ENCODE measurements around the gene TNKS1BP1.
"Not testable (repeated sequence)": the region's sequence is repeated elsewhere in the genome, so short reads cannot be mapped to it uniquely, and the experiment has no call there.

The TNKS1BP1 gene, protein sequence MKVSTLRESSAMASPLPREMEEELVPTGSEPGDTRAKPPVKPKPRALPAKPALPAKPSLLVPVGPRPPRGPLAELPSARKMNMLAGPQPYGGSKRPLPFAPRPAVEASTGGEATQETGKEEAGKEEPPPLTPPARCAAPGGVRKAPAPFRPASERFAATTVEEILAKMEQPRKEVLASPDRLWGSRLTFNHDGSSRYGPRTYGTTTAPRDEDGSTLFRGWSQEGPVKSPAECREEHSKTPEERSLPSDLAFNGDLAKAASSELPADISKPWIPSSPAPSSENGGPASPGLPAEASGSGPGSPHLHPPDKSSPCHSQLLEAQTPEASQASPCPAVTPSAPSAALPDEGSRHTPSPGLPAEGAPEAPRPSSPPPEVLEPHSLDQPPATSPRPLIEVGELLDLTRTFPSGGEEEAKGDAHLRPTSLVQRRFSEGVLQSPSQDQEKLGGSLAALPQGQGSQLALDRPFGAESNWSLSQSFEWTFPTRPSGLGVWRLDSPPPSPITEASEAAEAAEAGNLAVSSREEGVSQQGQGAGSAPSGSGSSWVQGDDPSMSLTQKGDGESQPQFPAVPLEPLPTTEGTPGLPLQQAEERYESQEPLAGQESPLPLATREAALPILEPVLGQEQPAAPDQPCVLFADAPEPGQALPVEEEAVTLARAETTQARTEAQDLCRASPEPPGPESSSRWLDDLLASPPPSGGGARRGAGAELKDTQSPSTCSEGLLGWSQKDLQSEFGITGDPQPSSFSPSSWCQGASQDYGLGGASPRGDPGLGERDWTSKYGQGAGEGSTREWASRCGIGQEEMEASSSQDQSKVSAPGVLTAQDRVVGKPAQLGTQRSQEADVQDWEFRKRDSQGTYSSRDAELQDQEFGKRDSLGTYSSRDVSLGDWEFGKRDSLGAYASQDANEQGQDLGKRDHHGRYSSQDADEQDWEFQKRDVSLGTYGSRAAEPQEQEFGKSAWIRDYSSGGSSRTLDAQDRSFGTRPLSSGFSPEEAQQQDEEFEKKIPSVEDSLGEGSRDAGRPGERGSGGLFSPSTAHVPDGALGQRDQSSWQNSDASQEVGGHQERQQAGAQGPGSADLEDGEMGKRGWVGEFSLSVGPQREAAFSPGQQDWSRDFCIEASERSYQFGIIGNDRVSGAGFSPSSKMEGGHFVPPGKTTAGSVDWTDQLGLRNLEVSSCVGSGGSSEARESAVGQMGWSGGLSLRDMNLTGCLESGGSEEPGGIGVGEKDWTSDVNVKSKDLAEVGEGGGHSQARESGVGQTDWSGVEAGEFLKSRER (N-terminal part only)

DNA sequence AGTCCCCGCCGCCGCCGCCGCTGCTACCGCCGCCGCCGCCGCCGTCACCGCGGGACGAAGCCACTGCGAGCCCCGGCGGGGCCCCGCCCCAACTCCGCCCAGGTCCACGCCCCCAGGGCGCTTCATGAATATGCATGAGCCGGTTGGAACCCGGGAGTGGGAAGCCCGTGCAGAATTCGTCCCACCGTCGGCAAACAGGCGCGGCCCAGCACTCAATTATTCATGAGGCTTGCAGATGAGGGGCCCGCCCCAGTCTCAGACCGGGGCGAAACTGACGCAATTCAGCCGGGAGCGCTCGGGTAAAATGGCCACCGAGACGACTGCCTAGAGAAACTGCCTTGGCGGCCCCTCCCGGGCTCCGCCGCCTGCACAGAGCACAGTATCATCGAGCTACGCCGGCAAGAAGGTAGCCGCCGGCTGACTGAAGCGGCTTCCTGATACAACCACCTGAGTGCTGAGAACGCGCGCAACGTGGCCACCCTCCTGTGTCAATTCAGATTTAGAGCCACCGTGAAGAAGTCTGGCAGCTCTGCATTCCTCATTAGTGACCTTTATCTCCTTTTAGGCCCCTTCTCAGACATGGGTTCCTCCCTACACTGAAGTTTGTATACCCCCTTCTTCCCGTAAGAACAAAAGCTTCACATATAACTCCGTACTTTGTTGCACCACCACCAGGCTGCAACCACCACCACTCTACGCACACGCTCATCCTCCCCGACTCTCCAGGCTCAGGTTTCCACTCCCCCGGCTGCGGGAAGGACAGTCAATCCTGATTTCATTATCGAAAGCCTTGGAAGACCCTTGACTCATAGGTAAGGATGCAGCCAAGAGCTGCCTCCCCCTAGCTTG, at the start of gene TNKS1BP1:
Gene TNKS1BP1 (minus strand): TSS at position 67 of the 849 bp plus-strand sequence. CDS start 3,067 bp downstream, outside the sequence.
- peak; percentile 97 for DNase-seq (ENCODE audit: low spot score)

DNA sequence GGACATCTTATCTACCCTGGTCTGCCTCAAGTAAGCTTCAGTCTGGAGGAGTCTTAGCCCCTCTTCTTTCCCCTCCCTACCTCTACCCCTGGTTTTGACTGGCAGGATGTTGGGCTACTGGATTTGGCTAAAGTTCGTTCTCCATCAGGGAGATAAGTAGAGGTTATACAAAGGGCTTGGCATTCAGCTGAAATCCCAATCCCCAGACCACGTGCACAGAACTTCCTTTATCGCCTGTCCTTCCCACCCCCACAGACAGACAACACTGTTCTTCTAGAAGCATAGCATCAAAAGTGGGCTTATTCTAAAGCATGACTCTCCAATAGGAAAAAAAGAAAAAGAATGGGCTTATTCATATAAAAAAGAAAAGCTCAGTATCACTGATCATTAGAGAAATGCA, 48.4 kb upstream of the TNKS1BP1 start:
- no peak for DNase-seq (ENCODE audit: low spot score)

DNA sequence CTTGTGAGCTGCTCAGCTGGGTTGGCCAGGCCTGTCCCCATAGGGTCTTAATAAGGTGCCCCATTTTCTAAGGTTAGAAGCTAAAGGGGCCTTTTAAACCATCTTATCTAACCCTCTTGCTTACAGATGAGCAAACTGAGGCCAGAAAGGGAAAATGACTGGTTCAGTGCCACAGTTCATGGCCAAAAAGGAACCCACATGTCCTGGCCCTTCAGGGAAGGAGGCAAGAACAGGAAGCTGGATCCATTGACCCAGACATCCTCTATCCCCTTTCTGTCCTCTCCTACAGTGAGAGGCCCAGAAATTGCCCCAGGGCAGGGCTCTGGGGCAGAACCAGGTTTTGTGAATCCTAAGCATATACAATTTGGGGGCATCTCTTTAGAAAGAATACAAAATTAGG, 46.2 kb upstream of the TNKS1BP1 start:
- no peak for DNase-seq (ENCODE audit: low spot score)

DNA sequence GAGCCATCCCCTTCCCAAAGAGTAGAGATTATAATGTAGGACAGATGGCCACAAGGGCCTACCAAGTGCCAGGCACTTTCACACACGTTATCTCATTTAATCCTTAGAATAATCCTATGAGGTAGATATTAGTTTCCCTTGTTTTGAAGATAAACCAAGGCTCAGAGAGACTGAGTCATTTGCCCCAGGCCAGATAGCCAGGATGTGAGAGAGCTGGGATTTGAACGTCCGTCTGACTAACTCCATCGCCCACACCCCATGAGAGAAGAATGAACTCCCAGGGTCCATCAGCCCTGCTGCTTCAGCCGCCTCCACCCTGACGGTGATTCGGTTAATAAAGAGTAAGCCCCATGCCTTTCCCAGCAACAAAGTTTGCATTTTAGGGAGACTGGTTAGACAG, 45.5 kb upstream of the TNKS1BP1 start:
- DNase-seq (ENCODE audit: low spot score): no peak

DNA sequence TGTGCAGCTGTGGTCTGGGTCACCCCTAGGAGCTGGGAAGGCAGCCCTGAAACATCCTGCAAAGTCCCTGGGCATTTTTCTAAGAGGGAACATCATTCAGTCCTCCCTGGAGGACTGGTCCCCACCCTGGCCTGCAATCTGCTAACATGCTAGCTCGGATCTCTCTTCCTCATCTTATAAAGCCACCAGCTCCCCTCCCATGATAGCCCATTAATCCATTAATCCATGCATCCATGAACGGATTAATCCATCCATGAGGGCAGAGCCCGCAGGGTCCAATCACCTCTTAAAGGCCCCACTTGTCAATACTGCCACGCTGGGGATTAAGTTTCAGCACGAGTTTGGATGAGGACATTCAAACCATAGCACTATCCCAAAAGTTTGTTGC, 44.1 kb upstream of the TNKS1BP1 start:
- DNase-seq (ENCODE audit: low spot score): no peak

DNA sequence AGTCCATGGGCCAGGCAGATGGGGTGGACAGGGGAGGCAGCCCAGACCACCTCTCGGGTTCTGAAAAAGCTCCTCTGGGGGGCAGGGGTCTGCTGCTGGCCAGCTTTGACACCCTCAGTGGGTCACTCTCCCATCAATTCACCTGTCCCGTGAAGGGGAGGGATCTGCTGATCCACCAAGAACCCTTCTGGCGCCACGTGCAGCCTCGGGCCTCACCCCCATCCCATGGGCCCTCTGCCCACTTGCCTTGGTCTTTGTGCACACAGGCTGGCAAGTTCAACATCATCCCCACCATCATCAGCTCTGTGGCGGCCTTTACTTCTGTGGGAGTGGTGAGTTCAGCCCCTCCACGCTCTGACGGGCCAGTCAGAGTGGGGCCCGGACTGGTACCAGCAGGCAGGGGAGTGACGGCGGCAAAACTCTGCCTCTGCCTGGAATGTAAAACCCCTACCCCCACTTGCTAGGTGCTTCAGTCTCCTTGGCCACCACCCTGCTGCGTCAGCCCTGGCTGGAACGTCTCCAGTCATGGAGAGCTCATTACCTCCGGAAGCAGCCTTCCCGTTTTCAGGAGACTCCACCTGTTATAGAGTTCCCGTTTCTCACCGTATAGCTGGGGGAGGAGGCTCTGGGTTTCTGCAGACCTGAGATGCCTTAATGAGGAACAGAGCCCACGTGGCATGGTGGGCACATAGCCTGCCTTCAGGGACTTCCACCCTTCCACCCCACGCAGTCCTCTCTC, 43.5 kb upstream of the TNKS1BP1 start:
- DNase-seq (ENCODE audit: low spot score): no peak

DNA sequence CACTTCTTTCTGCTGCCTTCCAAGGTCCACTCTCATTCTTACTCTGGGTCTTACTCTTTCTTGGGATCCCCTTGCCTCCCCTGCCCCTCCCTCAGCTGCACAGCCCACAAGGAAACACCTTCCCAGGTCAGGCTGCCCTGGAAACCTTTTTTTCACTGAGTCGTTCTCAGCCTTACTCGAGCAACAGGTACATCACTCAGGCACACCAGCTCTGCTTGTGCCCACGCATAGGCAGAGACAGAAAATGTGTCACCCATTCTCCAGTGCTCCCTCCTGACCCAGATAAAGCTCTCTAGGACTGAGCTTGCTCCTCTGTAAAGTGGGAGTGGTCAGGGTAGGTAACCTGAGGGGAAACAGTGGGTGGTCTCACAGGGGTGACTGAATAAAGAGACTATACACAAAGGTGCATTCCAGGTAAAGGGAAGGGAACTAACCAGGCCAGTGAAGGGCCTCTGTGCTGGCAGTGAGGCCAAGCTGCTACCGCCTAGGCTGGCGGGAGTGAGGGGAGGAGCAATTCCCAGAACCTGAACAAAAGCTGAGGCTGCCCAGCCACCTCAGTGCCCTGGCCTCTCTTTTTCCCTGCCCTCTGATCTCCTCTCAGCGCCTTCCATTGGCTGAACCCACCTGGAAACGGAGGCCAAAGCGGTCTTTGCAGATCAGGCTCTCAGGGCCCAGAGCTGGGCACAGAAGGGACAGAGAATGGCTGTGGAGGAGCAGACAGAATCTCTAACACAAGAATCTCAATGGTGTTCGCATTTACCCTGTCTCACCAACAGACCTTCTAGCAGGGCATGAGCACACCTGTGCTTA, 40.3 kb upstream of the TNKS1BP1 start:
- DNase-seq (ENCODE audit: low spot score): no peak

DNA sequence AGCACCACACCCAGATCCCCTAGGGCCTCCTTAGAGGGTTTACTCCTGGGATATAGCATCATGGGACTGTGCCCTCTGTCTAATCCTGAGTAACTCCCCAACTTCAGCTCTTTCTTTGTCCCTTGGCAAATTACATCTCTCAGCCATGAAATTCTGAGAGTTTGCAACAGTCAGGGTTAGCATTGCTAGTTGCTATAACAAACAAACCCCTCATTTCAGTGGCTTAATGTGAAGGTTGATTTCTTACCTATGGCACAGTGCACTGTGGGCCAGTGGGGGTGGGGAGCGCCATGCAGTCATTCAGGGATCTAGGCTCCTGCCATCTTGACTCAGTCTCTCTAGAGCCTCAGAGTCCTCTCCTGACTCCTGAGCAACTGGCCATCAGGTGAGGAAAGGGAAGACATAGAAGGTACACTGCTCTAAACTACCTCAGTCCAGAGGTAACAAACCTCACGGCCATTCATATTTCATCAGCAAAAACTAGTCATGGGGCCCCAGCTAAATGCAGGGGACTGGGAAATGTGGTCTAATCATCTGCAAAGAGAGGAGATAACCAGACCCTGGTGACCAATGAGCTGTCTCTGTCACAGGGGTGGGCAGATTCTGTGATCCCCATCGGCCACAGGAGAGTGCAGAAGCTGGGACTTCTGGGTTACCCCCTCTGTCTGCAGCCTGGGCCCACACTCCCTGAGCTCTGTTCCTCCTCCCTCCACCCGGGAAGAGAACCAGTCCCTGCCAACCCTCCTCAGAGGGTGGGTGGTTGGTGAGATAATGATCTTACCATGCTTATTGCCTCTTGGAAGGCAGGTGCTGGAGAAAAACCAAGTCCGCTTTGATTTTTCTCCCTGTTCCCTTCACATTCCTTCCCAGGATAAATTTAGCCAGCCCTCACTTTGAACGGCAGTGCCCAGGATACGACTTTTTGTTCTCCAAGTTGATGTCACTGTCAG, 38.7 kb upstream of the TNKS1BP1 start:
- DNase-seq (ENCODE audit: low spot score): no peak

DNA sequence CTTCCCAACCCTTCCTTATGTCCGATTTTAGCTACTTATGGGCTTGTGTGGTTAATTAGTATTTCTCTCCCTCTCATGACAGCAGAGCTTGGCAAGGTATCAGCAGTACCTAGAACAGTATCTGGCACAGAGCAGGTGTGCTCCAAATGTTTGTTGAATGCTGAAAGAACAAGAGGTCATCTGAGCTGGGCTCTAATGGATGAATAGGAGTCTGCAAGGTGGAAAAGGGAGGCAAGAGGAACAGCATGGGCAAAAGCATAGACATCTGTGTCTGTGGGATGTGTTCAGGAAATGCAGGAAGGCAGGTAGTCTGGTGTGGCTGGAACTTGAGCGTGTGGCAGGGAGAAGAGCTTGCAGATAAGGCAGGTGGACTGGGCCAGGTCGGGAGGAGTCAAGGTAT, 37.2 kb upstream of the TNKS1BP1 start:
- no peak for DNase-seq (ENCODE audit: low spot score)

DNA sequence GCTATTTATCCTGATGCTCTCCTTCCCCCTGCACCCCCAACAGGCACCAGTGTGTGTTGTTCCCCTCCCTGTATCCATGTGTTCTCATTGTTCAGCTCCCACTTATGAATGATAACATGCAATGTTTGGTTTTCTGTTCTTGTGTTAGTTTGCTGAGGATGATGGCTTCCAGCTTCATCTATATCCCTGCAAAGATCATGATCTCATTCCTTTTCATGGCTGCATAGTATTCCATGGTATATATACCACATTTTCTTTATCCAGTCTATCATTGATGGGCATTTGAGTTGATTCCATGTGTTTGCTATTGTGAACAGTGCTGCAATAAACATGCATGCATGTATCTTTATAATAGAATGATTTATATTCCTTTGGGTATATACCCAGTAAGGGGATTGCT, 36.7 kb upstream of the TNKS1BP1 start:
- not testable (repeated sequence) for DNase-seq (ENCODE audit: low spot score)

DNA sequence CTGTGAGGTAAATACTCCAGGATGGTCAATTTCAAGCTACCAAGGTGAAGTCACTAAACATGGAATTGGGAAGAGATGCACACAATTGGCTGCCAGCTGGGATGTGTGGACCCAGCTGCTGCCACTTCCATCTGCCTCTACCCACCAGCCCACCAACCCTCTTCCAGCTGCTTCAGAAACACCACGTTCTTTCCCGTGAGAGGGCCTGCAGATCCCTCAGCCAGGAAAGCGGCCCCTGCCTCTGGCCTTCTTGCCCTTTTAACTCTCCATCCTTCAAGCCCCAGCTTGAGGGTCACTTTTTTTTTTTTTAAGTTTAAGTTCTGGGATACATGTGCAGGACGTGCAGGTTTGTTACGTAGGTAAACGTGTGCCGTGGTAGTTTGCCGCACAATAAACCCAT, 36.2 kb upstream of the TNKS1BP1 start:
- DNase-seq (ENCODE audit: low spot score): no peak

DNA sequence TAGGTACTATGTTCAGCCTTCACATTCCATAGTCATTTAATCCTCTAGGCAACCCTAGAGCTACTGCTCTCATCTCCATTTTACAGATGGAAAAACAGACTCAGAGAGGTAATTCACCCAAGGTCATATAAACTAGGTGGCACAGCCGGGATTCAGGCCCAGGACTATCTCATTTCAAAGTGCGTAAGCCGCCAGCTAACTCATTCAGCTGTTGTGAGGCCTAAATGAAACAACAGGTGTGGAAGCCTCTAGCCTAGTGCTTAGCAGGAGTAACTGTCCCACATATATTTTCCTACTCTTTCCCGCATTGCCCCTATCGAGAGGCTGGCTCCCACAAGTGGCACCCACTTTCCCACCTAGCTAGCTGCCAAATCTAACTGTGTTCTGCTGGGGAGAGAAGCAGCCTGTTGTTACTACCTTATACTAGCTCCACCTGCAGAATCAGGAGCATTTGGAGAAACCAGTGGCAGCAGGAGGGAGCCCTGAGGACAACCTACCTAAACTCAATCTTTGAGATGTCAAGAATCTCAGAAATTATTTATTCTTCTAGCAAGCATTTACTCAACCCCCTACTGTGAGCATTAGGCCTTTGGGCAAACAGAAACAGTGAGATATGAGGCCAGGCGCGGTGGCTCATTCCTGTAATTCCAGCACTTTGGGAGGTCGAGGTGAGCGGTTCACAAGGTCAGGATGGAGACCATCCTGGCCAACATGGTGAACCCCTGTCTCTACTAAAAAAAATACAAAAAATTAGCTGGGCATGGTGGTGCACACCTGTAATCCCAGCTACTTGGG, 35.3 kb upstream of the TNKS1BP1 start:
- no peak for DNase-seq (ENCODE audit: low spot score)

DNA sequence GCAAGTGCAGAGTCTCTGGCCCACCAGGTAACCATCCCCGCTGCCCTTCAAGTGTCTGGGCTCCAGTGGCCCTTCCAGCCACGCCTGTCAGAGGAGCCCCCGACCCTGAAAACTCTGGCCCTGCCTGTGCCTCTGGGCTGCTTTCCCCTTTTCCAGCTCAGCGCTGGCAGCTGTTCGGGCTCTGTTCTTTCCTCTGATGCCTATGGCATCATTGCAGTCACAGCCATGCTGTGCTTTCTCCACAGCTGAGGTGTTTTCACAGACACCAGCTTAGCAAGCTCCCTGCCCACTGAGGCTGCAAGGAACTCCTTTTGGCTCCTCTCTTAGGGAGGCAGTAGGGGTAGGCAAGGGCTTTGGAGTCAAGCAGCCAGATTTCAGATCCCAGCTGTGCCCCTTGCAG, 34.6 kb upstream of the TNKS1BP1 start:
- no peak for DNase-seq (ENCODE audit: low spot score)

DNA sequence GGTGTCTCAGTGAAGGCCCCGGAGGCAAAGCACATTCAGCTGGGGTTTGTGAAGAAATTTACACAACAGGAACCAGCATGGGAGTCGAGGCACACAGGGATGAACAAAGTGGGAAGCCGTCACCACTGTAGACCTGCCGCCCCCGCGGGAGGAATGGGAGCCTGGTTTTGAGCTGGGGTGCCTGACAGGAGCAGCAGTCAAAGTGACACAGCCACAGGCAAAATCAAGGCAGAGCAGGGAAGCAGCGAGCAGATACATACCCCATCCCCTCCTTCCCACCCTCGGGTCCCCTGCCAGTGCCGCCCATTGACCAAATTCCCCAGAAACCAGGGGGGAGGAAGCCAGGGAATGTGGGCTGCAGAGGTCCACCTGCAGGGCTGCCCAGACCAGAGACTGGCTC, 34.2 kb upstream of the TNKS1BP1 start:
- DNase-seq (ENCODE audit: low spot score): no peak

DNA sequence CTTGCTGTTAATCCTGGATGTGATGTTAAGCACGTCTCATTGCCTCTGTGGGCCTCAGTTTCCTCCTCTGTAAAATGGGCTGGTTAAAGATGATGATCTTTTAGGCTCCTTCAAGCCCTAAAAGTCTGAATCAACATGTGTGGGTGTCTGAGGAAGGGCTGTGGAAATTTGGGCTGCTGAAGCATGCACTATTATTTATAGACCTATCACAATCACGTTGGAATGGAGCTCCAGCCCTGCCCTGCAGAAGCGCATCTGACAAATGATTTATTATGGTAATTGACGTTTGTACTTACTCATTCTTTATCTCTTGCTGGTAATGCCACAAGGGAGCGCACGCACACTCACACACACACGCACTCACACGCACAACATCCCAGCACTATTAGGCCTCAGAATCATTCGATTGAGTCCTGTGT, 33.8 kb upstream of the TNKS1BP1 start:
- DNase-seq (ENCODE audit: low spot score): no peak

DNA sequence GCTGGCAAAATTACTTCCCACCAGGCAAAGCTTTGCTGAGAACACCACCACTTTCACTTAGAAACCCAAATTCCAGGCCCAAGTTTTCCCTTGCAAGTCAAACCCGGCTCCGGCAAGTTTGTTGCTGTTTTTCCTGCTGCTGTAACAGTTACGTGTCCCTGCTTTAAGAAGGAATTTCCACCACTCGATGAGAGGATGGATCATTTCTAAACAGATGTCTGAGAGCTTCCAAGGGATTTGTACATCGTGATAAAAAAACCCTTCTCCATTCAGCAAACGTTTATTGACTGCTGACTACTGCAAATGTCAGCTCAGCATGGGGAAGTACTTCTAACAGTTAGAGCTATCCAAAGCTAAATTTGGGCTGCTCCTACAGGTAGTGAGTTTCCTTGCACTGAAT, 33.1 kb upstream of the TNKS1BP1 start:
- no peak for DNase-seq (ENCODE audit: low spot score)

DNA sequence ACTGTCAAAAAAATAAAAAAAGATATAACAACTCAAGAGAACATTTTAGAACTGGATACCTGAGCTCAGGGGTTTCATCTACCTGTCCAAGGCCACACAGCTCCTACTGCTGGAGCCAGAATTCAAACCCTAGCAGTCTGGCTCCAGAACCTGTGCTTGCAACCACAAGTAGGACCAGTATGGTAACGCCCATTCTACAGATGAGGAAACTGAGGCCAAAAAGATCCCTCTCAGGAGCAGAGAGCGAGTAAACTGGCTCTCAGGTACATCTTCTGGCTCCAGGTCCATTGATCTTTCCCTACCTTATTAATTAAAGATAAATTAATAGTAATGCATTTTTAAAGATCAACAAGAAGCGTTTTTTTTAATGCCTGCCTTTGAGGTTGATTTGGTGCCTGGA, 32.6 kb upstream of the TNKS1BP1 start:
- DNase-seq (ENCODE audit: low spot score): no peak

DNA sequence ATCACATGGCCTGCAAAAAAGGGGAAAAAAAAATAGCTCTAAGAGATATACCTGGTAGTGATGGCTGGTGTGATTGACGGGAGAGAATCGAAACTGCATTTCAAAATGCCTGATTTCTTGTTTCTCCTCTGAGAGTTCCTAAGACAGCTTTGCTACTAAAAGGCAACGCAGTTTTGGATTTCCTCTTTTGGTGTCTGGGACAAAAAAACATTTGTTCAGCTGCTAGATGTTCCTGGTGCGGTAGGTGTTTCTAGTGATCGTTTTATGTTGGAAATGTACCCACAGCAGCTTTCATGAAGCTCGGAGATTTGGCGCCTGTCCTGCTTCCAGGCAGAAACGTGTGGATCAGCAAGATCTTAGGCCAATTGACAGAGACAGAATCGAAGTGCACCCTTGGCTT, 31.5 kb upstream of the TNKS1BP1 start:
- DNase-seq (ENCODE audit: low spot score): no peak

All from NAMALWA (cell line).